HG03139 (cell line): ENCODE data around the gene SEM1.
"Not testable (repeated sequence)": the region's sequence is repeated elsewhere in the genome, so short reads cannot be mapped to it uniquely, and the experiment has no call there.

Experiments used
- ATAC-seq: cut with Tn5 transposase; IDR thresholded peaks from one replicate; pipeline ENCODE4 v1.9.1; 2021; ENCODE audit not compliant: unreplicated experiment

SEM1 gene

DNA sequence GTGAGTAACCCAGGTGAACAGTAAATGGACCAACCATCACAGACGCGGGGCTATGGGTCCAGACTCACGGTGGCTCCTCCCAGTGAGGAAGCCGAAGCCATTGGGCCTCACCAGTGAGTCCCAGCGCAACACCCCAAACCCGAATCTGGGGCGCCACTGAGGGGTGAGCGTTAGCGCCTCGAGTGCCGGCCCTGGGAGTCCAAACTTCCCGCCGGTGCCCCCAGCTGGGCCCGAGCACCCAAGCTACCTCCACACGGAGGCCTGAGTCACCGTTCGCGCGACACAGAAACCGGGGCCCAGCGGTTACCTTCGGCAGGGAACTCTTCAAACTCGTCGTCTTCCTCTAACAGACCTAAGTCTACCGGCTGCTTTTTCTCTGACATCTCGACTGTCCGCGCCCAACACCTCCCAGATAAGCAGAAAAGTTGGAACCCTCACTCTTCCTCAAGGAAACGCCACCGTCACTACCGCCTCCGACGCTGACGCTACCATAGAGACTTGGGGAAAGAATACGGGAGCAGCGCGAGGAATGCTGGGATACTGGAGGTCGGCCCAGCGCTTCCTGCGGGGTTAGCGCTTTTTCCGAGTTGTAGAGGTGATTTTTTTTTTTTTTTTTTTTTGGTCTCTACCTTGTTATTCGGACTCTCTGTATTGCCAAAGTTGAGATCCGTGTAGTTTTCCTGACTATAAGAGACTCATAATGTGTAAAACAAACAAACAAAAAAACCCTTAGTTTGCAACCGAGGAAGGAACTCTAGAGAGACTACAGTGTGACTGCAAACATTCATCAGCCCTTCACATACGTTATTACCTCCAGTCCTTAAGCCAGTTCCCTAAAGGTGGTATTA, at the start of gene SEM1:
SEM1 (minus strand) TSS at position 466 of the 848 bp plus-strand sequence; CDS start at position 383, 83 bp downstream.
- ATAC-seq = peak; percentile 87

DNA sequence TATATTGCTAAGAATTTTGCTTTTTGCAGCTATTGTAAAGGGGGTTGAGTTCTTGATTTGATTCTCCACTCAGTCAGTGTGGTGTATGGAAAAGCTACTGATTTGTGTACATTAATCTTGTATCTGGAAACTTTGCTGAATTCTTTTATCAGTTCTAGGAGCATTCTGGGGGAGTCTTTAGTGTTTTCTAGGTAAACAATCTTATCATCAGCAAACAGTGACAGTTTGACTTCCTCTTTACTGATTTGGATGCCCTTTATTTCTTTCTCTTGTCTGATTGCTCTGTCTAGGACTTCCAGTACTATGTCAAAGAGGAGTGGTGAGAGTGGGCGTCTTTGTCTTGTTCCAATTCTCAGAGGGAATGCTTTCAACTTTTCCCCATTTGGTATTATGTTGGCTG, 48.2 kb upstream of the SEM1 start:
- ATAC-seq = not testable (repeated sequence)

DNA sequence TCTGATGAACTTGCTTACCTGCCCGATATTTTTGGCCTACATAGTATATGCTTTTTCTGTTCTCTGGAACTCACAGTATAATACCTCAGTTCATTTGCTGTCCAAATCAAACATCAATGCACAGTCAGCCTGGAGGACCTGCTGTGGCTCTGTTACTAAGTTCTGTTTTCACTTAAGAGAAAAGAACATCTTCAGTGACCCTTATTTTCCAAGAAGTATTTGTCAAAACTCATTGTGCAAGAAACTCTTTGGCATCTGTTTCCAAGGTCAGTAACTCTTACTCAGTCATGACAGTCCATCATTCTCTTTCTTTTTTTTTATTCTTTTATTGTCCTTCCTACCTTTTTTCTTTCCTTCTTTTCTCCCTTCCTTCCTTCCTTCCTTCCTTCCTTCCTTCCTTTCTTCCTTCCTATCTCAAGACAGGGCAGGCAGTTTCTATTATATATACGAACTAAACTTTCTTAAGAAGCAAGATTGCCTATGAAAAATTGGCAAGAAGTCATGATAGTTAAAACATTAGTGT, 37.8 kb upstream of the SEM1 start:
- no peak for ATAC-seq

DNA sequence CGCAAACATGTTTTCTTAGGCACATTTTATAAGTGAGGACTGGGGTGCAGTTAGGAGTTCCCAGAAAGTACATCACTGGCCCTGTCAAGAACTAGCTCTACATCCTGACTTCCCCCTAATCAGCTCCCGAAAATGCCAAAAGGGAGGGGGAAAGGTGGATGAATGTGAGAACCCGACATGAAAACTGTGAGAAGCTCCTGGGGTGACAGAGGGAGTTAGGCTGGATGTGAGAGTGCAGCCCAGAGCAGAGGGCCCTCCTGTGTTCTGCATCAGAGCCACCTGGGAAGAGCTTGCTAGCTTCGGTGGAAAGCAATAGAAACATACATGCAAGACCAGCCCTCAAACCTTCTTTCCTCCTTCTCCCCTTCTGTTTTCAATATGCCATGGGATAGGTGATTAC, 30.5 kb upstream of the SEM1 start:
- no peak for ATAC-seq

DNA sequence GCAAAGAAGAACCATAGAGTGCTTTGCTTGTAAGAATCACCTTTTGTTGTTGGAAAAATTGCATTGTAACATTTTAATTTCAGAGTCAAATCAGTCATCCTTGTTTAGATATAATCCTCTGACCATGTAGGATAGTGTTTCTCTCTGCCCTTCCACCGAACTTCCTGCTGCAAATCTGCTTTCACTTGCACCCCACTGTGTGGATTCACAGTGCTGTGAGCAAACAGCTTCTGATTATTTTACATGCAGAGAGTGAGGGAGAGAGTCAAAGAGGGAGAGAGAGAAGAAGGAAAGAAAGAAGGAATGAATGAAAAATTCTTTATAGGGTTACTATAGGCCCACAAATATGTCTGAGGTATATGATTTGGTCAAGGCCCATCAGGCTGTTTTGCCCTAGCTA, 30.0 kb upstream of the SEM1 start:
- no peak for ATAC-seq

DNA sequence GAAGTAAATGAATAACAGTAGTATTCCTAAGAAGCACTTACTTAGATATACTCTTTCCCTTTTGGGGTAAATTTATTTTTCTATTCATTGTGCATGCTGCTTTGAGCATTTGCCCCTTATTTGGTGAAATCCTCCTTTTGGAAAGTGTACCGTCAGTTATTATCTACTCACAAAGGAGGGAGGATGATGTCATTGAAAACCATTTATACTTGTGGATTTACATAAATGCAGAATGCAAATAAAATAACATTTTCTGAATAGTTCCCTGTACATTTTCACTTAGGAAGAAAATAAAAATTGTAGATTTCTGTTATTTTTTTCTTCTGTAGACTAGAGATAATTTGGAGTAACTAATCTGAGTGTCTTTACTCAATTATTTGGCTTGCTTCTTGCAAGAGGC, 29.5 kb upstream of the SEM1 start:
- ATAC-seq = no peak

DNA sequence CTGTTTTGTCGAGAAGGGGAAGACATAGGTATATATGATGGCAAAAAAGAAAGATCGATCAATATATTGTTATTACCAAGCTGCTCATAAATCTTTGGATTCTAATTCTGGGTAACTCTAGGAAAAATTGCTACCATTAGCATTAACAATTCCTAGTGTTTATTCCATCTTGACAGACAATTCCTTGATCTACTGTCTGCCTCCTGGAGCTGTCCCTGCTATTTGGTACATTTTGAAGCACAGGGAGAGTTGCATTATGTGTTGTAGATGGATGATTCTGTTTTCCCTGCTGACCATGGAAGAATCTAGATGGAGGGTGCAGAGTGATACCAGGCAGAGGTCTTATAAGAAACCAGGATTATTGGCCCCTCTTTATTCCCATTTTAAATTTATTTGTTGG, 29.1 kb upstream of the SEM1 start:
- no peak for ATAC-seq

DNA sequence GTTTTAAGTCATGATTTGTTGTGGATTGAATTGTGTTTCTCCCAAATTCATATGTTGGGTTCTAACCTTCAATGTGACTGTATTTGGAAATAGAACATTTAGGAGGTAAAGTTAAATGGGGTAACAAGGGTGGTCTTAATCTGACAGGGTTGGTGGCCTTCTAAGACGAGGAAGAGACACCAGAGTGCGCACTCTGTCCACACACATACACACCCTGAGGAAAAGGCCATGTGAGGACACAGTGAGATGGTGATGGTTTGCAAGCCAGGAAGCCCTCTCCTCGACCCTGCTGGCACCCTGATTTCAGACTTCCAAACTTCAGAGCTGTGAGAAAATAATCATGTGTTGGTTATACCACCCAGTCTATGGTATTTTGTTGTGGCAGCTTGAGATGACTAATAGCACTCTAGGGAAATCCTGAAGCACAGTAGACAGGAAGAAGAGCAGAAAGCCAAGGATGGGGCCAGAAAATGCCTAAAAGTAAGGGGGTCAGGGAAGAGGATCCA, 28.0 kb upstream of the SEM1 start:
- no peak for ATAC-seq

DNA sequence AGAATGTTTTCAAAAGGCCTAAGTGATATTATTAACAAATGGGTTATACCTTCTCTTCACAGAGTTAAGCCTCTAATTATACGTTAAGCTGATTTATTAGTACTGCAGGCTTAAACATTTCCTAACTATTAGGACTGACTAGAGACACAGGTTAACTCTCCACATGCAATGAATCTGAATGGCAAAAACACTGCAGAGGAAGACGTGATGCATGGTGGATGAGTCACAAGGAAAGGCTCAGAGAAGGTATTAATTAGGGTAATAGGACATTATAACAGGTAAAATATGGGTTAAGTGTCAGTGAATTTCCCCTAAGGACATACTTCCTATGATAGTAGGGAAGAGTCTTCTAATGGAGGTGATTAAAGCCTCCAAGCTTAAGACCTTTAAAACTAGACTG, 24.7 kb upstream of the SEM1 start:
- no peak for ATAC-seq

DNA sequence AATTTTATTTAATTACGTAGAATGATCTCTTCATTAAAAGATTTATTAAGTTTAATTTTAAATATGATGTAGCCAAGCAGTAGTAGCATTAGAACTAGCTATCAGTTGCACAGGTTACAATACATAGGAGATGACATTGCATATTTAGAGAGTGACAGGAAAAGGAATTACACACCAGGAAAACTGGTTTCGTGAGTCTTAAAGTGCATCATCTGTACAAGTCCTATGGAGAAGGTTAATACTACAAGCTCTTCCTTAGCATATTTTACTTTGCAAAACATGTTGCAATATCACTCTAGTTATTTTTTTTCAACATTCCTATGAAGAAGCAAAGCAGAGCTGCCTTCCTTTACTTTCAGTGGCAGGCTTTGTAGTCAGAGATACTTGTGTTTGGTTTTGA, 20.2 kb upstream of the SEM1 start:
- ATAC-seq = no peak

DNA sequence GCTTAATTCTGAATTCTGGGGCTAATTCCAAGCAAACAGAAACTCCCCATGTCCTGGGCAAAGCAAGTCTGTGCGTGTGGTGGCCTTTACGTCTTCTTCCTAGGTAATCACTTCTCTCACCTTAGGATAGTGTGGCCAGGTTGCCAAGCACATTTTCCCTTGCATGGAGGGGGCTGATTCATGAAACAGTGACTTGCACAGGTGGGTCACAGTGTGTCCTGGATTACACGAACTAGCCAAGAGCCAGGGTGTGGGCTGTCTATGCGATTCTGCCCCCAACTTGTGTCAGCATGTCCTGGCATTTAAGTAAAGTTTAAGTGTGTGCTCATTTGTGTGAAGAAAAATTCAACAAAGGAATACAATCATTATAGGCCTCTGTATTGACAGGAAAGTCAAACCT, 18.5 kb upstream of the SEM1 start:
- no peak for ATAC-seq

DNA sequence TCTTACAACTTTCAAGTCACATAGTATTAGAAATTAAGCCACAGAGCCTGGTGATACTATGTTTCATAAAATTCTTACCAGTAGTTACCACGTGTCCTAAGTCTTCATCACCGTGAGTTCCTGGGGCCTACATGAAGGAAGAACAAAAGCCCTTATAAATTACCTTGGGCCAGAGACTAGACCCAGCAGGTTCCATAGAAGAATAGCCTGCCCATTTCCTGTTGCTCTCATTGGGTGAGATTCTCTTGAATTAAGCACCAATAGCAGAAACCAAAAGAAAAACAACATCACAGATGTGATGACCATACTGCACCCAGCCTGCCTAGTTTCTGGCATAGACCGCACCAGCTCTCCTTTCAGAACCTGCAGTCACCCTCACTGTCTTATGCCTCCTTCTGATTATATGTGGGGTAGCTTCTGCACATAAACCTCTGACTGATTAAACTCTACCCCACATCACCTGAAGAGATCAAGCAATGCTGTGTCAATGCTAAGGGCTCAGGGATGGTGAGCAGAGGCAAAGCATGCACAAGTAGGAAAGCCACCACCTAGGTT, 18.0 kb upstream of the SEM1 start:
- ATAC-seq = no peak

DNA sequence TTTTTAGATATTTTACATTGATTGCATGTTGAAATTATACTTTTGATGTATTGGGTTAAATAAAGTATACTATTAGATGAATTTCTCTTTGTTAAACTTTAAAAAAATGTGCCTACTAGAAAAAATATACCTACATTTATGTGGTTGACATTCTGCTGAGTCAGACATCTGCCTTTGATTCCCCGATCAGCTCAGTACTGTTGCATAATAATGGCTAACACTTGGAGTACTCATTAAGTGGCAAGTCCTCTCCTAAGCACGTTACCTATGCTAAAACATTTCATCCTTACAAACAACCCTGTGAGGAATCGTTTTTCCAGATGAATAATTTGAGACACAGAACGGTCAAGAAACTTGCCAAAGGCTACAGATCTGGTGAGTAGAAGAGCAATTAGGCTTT, 14.0 kb upstream of the SEM1 start:
- no peak for ATAC-seq

DNA sequence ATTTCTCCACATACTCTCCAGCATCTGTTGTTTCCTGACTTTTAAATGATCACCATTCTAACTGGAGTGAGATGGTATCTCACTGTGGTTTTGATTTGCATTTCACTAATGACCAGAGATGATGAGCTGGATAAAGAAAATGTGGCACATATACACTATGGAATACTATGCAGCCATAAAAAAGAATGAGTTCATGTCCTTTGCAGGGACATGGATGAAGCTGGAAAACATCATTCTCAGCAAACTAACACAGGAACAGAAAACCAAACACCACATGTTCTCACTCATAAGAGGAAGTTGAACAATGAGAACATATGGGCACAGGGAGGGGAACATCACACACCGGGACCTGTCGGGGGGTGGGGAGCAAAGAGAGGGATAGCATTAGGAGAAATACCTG, 13.3 kb upstream of the SEM1 start:
- ATAC-seq = not testable (repeated sequence)

DNA sequence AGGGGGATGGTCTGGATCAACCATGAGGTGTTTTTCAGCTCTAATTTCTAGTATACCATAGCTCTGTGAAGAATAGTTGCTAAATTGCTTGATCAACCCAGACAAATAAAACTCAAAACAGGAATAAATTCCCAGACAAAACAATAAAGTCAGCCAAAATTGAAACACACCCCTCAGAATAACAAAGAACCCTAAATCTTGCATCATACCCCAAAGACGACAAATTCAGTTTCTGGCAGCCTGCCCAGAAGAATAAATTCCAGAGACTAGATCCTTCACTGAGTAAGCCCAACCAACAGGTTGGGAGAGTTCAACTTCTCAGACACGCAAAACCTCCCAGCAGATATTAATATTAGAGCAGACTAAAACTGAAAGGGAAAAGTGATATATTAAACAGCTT, 11.2 kb upstream of the SEM1 start:
- no peak for ATAC-seq

DNA sequence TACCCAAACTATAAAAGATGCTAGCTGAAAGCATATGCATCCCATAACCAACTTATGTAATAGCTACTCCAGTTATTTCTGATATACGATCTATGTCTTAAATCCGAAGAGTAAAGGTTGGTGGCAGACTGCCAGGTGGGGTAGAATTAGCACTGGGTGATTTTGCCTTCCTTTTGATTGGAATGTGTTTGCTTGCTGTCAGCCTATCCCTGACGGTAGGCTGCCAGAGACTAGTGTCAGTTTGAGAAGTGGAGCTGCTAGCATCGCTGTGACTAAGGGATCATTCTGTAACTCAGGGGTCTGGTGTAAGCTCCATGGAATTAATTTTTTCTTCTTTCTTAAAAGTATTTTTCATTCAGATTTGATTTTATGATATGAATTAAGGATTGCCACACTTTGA, 9.5 kb upstream of the SEM1 start:
- no peak for ATAC-seq

DNA sequence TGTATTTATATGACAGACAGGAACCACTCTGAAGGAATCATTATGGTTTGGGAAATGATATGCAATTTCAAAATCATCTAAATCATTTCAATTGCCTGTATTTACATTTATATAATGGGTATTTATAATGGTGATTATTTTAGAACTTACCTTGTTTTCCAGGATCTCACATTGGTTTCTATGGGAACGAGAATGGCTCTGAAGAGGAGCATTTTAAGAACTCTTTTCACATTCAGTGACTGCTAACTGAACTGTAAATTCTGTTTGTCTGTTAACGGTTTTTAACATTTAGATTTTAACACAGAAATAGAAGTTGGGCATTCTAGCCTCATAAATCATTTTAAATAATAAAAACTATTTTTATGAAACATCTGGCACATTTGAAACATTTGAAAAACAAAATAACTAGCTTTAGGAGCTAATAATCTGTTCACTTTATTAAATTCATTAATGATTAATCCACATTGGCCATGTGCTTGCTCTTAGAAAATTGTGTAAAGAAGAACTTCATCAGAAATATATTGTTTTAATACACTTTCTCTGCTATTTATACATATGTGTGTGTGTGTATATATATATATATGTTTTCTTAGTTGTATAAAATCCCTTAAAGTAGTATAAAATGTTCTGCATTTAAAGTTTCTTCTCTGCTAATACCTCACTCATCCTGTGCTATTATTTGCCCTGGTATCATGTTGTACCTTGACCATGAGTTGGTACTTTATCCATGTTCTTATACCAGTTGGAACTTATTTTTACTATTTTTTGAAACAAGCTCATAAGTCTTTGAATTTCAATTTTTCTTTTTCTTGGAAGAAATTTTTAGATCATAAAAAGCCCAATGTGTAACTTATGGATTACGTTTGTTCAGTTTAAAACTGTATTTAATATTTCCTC, 8.7 kb upstream of the SEM1 start:
- ATAC-seq = no peak

DNA sequence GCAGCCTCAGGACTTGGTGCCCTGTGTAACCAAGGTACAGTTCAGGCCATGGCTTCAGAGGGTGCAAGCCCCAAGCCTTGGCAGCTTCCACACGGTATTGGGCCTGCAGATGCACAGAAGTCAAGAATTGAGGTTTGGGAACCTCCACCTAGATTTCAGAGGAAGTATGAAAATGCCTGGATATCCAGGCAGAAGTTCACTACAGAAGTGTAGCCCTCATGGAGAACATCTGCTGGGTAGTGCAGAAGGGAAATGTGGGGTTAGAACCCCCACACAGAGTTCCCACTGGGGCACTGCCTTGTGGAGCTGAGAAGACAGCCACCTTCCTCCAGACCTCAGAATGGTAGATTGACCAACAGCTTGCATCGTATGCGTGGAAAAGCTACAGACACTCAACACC, 3.4 kb upstream of the SEM1 start:
- no peak for ATAC-seq

DNA sequence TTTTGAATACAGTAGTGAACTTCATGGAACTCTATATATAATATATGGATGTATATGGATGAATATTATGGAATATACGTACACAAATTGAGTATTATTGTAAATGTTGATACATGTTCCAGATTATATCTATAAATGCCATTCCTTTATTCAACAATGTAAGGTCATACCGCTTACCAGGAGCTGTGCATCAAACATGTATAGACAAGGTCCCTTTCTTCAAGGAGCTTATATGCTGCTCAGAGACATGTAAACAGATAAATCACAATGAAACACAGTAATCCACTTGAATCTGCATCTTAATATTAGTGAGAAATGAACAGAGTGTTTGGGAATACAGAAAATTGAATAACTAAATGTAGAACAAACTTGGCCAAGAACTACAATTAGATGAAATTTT, 898 bp upstream of the SEM1 start:
- ATAC-seq = no peak

DNA sequence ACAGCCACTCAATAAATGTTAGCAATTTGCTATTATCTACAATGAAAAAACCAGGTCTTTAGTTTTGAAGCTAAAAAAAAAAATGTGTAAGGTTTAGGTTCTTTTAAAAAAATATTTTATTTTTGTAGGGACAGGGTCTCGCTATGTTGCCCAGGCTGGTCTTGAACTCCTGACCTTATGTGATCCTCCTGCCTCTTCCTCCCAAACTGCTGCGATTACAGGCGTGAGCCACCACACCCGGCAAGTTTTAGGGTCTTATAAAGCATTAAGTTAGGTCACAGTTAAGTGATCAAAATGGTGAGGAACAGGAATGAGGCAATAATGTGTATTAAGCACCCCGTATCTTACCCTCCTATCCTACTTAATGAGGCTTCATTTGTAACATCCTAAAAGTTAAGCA, 774 bp downstream of the SEM1 start:
- peak; percentile 3 for ATAC-seq
